ENCODE results near the gene FASTKD2. TPM values are rescaled to one million over a fixed set of nuclear protein-coding genes. Genes with fewer than 3 reads are reported as not detected.

FASTKD2 gene
- total RNA-seq, 2 donors from 2014 or later, result 21.9 to 32.6 TPM

DNA sequence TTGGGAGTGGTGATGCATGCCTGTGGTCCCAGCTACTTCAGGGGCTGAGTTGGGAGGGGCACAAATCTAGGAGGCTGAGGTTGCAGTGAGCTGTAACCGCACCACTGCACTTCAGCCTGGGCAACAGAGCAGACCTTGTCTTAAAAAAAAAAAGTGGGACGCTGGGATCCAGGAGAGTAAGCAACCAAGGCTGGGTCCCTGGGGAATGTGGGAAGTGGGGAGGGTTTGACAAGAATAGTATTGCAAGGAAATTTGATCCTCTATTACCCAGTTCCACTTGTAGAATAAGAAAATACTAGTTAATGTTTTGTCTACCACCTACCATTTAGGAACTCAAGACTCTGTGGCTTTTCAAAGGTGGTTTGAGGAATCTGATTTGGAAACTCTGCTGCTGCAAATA, 26.1 kb upstream of the FASTKD2 start:
- no peak overlapping the region for H3K27ac ChIP-seq
- no peaks in the 10 kb centered on the region for H3K36me3 ChIP-seq
- H3K4me1 ChIP-seq (ENCODE audit: control insufficient read depth in 1 of 2, low read depth in 2 of 2), result no peaks in the 10 kb centered on the region
- H3K27me3 ChIP-seq (replicated peaks; ENCODE audit: insufficient read depth), result no peaks in the 10 kb centered on the region
- H3K4me3 ChIP-seq, result no peak overlapping the region
- TF ChIP-seq, protein P1, sequence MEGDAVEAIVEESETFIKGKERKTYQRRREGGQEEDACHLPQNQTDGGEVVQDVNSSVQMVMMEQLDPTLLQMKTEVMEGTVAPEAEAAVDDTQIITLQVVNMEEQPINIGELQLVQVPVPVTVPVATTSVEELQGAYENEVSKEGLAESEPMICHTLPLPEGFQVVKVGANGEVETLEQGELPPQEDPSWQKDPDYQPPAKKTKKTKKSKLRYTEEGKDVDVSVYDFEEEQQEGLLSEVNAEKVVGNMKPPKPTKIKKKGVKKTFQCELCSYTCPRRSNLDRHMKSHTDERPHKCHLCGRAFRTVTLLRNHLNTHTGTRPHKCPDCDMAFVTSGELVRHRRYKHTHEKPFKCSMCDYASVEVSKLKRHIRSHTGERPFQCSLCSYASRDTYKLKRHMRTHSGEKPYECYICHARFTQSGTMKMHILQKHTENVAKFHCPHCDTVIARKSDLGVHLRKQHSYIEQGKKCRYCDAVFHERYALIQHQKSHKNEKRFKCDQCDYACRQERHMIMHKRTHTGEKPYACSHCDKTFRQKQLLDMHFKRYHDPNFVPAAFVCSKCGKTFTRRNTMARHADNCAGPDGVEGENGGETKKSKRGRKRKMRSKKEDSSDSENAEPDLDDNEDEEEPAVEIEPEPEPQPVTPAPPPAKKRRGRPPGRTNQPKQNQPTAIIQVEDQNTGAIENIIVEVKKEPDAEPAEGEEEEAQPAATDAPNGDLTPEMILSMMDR (IDR thresholded peaks at IDR 0.05), result no peak
- ATAC-seq (ENCODE audit: insufficient number of reproducible peaks, low FRiP score, low read depth) (no peak), DNase-seq (ENCODE audit: low spot score) (no peak)
- no peaks in the 10 kb centered on the region for H3K9me3 ChIP-seq

DNA sequence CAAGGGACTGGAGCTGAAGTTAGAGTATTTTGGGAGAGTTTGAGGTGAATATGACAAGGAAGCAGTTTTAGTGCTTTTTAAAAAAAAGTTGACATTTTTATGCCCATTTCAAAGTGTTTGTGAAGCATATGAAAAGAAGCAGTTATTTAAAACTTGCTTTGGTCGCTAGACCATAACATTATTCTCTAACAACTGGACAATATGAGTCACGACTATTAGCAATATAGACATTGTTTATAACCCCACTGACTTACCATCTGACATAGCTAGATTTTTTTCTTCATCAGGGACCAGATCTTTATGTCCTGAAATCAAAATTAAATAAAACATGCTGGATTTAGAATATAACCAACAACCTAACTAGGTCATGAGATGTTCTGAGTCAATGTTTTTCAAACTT, 24.6 kb upstream of the FASTKD2 start:
- DNase-seq (ENCODE audit: low spot score) (no peak), ATAC-seq (ENCODE audit: insufficient number of reproducible peaks, low FRiP score, low read depth) (no peak)
- H3K27ac ChIP-seq, result no peak overlapping the region
- no peaks in the 10 kb centered on the region for H3K27me3 ChIP-seq (replicated peaks; ENCODE audit: insufficient read depth)
- H3K4me1 ChIP-seq (ENCODE audit: control insufficient read depth in 1 of 2, low read depth in 2 of 2), result no peaks in the 10 kb centered on the region
- H3K36me3 ChIP-seq, result no peaks in the 10 kb centered on the region
- TF ChIP-seq, protein P1 (IDR thresholded peaks at IDR 0.05), result no peak
- H3K4me3 ChIP-seq, result no peak overlapping the region
- H3K9me3 ChIP-seq, result no peaks in the 10 kb centered on the region

DNA sequence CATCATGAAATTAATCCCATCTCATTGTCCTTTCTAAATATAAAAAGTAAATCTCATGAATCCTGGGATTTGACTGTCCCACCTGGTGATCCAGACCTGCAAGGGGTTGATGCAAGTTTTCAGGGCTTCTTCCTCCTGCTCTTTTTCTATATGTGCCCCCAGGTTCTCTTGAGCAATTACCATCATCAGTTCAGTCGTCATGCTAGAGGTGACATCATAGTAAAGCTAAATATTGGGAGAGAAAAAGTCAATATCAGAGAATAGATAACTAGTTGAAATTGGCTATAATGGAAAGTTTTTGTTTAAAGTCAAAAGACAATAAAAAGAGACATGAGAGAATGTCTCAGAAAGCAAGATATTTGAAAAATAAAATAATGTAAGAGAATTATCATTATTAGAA, 8.6 kb upstream of the FASTKD2 start:
- Histone ChIP-seq H3K27me3 (replicated peaks; ENCODE audit: insufficient read depth) (no peaks in the 10 kb centered on the region), H3K4me1 (ENCODE audit: control insufficient read depth in 1 of 2, low read depth in 2 of 2) (no peaks in the 10 kb centered on the region), H3K4me3 (no peak overlapping the region), H3K9me3 (no peaks in the 10 kb centered on the region), H3K27ac (no peak overlapping the region), H3K36me3 (no peaks in the 10 kb centered on the region)
- TF ChIP-seq, protein P1 (IDR thresholded peaks at IDR 0.05), result no peak
- no peak for DNase-seq (ENCODE audit: low spot score)
- no peak for ATAC-seq (ENCODE audit: insufficient number of reproducible peaks, low FRiP score, low read depth)

DNA sequence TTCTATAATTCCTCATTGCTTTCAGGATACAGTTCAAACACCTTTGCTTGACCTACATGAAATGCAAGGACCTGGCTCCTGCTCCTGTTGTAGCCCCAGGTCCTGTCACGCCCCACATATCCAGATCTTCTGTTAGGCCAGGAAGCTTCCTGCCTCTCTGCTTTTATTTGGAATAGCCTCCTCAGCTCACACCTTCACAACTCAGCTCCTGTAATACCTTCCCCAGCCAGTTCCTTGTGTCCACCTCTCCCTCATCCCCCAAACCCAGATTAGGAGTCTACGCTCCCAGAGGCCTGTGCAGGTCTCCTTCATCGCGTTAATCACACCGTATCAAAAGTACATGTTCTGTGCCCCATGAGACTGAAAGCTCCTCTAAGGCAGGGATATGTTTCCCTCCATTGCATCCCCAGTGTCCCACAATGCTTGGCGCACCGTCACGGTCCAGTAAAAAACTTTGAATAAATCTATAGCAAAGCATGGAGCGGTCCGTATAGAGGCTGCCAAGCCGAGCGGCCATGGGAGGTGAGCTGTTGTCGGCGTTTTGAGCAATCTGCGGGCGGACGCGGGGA, 649 bp upstream of the FASTKD2 start:
- ATAC-seq (ENCODE audit: insufficient number of reproducible peaks, low FRiP score, low read depth), result no peak
- Histone ChIP-seq H3K27ac (peak overlapping the region; percentile 69 to 76), H3K4me1 (ENCODE audit: control insufficient read depth in 1 of 2, low read depth in 2 of 2) (peaks cover 13 to 40% of the 10 kb centered on the region in 2 donors), H3K9me3 (no peaks in the 10 kb centered on the region), H3K27me3 (replicated peaks; ENCODE audit: insufficient read depth) (no peaks in the 10 kb centered on the region), H3K36me3 (no peaks in the 10 kb centered on the region), H3K4me3 (peak overlapping the region; percentile 88)
- TF ChIP-seq, protein P1 (IDR thresholded peaks at IDR 0.05), result no peak
- DNase-seq (ENCODE audit: low spot score), result no peak

DNA sequence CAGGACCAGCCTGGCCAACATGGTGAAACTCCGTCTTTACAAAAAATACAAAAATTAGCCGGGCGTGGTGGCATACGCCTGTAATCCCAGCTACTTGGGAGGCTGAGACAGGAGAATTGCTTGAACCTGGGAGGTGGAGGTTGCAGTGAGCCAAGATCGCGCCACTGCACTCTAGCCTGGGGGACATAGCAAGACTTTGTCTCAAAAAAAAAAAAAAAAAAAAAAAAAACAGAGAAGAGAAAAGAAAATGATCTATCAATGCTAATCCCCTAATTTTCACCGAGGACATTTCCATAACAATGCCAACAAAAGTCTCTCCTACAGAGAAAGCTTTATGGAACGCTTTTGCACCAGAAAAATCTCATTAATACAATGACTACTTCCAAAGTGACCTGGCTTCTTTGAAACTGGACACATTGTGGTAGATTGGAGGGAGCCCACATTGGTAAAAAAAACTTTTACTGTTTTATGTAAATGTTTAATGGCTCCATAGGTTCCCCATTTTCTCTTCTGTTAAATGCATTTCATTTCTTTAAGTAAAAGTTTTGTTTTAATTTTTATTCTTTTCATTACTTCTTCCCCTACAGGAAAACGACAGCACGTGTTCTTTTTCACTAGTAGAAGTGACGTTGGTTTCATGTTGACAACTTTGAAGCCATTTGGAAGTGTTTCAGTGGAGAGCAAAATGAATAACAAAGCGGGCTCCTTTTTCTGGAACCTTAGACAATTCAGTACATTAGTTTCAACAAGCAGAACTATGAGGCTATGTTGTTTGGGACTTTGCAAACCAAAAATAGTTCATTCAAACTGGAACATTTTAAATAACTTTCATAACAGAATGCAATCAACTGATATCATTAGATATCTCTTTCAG, 888 bp downstream of the FASTKD2 start:
- TF ChIP-seq, protein P1 (IDR thresholded peaks at IDR 0.05), result no peak
- DNase-seq (ENCODE audit: low spot score) (no peak), ATAC-seq (ENCODE audit: insufficient number of reproducible peaks, low FRiP score, low read depth) (no peak)
- peak overlapping the region; percentile 88 for H3K4me3 ChIP-seq
- no peaks in the 10 kb centered on the region for H3K9me3 ChIP-seq
- no peaks in the 10 kb centered on the region for H3K27me3 ChIP-seq (replicated peaks; ENCODE audit: insufficient read depth)
- H3K4me1 ChIP-seq (ENCODE audit: control insufficient read depth in 1 of 2, low read depth in 2 of 2), result peaks cover 13 to 40% of the 10 kb centered on the region in 2 donors
- no peaks in the 10 kb centered on the region for H3K36me3 ChIP-seq
- H3K27ac ChIP-seq, result peak overlapping the region; percentile 69 to 76

Measured in thoracic aorta (tissue), 2 donors.